Occipital lobe (tissue), 2 donors: ENCODE data around the gene CYBA. TPM values are rescaled to one million over a fixed set of nuclear protein-coding genes. Genes with fewer than 3 reads are reported as not detected.

Source experiments
- DNase-seq: peaks from one replicate; lab custom pipeline; 2025; lab: John Stamatoyannopoulos, UW
- total RNA-seq: library from RNA; depleted of rRNA; stranded (reverse); fragments of >200 nt; gene quantifications from one replicate; pipeline ENCODE4 v1.2.3, GENCODE V29; 2014

CYBA gene
- total RNA-seq, 1 donor from 2014 or later, result 17.8 TPM

GRCh38 chr16:88631920-88632586 is 18.8 kb downstream of the CYBA start:
- DNase-seq, result no peak

GRCh38 chr16:88631384-88631783 is 19.5 kb downstream of the CYBA start:
- DNase-seq, result no peak

- no peak for DNase-seq
These were observed 19.9 kb downstream of the CYBA start for GRCh38 chr16:88630941-88631340.

DNA sequence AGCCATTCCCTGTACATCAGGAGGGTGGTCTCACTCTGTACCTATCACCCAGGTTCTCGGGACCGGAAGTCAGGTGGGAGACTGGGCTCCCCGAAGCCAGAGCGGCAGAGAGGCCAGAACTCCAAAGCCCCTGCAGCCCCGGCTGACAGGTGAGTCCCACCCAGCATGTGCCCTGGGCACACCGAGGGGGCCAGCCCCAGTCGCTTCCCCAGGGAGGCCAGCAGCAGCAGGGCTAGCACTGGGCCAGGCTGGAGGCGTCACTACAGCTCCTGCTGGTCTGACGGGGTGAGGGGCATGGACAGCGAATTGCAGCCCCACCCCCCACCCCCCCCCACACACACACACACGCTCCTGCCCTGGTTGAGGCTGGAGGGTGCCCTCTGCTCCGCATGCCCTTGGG is 20.4 kb downstream of the CYBA start:
- DNase-seq, result no peak

DNA sequence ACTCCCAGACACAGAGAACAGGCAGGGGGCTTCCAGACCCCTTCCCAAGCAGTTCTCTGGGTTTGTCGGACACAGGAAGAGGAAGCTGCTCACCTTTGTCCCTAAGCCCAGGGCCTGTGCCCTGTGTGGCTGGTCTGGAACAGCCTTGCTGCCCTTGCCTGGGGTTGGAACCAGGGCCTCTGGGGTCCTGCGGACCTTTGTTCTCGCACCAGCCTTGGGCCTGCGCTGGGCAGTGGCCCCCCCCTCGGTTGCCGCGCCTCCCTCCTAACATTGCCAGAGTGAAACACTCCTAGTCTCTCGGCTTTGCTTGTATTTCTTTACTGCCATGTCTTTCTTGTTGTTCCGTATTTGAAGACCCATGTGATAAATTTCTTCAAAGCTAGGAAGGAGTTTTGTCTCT is 21.0 kb downstream of the CYBA start:
- DNase-seq, result no peak

DNA sequence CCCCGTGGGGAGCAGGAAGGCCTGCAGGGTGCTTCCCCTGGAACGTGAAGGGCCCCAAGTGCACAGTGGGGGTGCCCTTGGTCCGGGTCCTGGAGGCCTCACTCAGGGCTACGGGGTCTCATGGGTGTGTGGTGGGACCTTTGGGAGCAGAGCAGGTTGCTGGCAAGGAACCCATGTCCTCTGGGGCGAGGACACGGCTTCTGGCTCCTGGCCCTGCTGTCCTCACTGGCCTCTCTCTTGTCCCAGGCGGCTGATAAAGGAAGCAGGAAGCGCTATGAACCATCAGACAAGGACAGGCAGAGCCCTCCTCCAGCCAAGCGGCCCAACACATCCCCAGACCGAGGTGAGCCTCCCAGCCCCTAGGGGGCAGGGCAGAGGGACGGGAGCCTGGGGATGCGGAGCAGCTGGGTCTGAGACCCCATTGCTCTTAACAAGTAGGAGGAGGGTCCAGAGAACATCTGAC is 22.3 kb downstream of the CYBA start:
- no peak for DNase-seq

- DNase-seq, result no peak
These were observed 23.1 kb downstream of the CYBA start for GRCh38 chr16:88627531-88628411.

DNA sequence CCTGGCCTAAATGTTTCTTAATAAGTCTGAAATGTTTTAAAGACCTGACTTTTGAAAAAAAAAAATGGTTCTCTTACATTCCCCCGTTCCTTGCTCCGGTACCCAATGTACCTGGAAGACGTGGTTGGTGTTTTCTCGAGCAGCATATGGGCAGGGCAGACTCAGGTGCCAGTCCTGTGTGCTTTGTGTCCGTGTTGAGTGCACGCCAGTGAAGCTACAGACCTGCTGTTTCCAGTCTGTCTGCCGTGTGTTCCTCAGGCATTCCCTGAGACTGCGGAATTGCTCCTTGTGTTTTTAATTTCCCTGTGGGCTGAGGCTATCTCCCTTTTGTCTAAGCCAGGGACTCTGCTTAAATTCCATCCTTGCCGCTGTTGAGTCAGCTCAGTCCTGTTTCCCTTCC is 24.2 kb downstream of the CYBA start:
- no peak for DNase-seq

GRCh38 chr16:88624977-88625576 is 25.8 kb downstream of the CYBA start:
- DNase-seq, result no peak

DNA sequence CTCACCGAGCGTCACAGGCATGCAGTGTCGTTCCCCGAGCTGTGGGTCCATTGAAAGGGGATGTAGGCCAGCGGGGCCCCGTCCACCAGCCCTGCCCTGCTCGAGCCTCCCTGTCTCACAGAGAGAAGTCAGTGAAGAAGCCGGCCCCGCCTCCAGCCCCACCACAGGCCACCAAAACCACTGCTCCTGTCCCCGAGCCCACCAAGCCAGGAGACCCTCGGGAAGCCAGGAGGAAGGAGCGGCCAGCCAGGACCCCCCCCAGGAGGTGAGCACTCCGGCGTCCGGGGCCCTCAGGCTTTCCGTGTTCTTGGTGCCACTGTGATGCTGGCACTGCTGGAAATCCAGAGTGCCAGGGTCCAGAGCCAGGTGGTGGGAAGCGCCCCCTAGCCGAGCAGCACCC is 26.4 kb downstream of the CYBA start:
- DNase-seq, result no peak

DNA sequence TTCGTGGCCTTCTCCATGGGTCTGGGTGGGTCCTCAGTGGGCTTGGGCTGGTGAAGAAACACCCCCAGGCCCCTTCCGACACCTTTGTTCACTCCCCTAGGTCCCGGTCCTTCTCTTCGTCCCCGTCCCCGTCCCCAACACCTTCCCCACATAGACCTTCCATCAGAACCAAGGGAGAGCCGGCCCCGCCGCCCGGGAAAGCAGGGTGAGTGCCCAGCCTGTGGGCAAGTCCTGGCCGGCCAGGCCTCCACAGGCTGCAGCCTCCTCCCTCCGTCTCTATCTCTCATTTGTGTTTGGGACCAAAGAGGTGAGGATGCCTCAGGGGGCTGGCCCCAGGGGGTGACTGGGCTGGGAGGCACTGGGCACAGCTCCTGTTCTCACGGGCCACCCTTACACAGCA is 27.0 kb downstream of the CYBA start:
- no peak for DNase-seq

- no peak for DNase-seq
These were observed 28.0 kb downstream of the CYBA start for GRCh38 chr16:88622866-88623265.

GRCh38 chr16:88622125-88622524 is 28.7 kb downstream of the CYBA start:
- DNase-seq, result no peak

GRCh38 chr16:88619859-88620815 is 30.7 kb downstream of the CYBA start:
- no peak for DNase-seq

DNA sequence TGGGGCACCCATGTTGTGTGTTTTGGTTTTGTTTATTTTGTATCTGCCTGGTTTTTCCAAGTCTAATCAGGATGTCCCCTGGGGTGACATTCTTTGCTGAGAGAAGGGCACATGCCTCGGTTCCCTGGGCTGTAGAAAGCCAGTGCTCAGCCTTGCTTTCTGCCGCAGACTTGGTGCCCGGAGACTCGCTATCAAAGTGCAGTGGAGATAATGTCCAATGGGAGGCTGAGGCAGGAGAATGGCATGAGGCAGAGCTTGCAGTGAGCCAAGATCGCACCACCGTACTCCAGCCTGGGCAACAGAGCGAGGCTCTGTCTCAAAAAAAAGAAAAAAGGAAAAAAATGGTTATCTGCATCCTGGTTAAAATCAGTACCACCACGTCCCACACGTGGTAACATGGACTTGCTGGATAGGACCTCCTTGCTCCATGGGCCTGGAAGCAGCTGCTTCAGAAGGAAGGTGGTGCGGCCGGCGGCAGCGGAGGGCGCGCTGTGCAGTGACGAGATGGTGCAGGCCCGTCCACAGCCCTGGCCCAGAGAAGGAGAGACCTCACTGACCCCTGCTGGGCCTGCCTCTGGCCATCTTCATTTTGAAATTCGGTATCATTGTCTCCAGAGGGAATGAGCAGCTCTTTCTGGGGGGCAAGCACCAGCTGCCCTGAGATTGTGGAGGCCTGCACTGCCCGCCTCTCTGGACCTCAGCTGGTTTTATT is 31.7 kb downstream of the CYBA start:
- no peak for DNase-seq

GRCh38 chr16:88618182-88618955 is 32.5 kb downstream of the CYBA start:
- DNase-seq, result no peak

GRCh38 chr16:88617268-88618031 is 33.4 kb downstream of the CYBA start:
- DNase-seq, result no peak

GRCh38 chr16:88616736-88617135 is 34.1 kb downstream of the CYBA start:
- DNase-seq, result no peak

DNA sequence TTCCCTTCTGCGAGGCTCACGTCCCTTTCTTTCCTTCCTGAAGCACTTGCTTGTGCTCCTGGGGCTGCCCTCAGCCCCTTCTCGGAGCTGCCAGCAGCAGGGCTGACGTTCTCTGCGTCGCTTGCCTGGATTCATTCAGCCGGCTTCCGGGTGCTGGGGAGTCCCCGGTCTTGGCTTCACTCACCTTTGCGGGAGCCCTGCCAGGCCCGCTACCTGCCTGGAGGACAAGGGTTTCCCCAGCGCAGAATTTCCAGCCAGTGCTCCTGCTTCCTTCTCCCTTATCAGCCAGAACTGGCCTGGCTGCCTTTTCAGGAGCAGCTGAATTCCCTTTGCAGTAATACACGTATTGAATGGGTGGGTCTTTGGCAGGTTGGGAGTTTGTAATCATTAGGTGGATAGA is 34.5 kb downstream of the CYBA start:
- DNase-seq, result no peak
